CD14-positive monocyte (primary cell): ENCODE data around the gene RASIP1. TPM values are rescaled to one million over a fixed set of nuclear protein-coding genes. Genes with fewer than 3 reads are reported as not detected.
A peak's percentile ranks its signal among the peaks of the same experiment; 100 is the strongest.

Source experiments
- DNase-seq, 3 donors: peaks; one replicate each; pipeline ENCODE4 v3.0.0-alpha.2; 2011 to 2022
- H2AFZ ChIP-seq: 2 replicates; pipeline ENCODE4 v1.6.0; 2012; ENCODE audit warnings: mild to moderate bottlenecking, low read depth, low read length, inconsistent platforms; ENCODE audit not compliant: insufficient read depth, poor library complexity, severe bottlenecking
- H3K27ac ChIP-seq, 2 donors: 1 replicate in 1 of 2; 2 replicates in 1 of 2; pipeline ENCODE4 v1.5.1; 2012 to 2013; ENCODE audit warnings: low read length in 2 of 2, control low read depth in 1 of 2, inconsistent platforms in 1 of 2, low read depth in 1 of 2, mild to moderate bottlenecking in 1 of 2
- H3K27me3 ChIP-seq, 2 donors: one replicate each; pipeline versions ENCODE4 v1.6.0 to v1.6.1; 2011 to 2013; ENCODE audit warnings: low read length in 2 of 2; ENCODE audit not compliant: control insufficient read depth in 2 of 2, insufficient read depth in 2 of 2
- H3K36me3 ChIP-seq, 2 donors: replicated peaks in 1 of 2; 1 replicate in 1 of 2; 2 replicates in 1 of 2; pipeline versions ENCODE4 v1.5.1 to v1.6.1; 2012 to 2013; ENCODE audit warnings: low read length in 2 of 2, control low read depth in 1 of 2, inconsistent platforms in 1 of 2, mild to moderate bottlenecking in 1 of 2; ENCODE audit not compliant: insufficient read depth in 2 of 2, control insufficient read depth in 1 of 2
- H3K4me1 ChIP-seq, 2 donors: 1 replicate in 1 of 2; 2 replicates in 1 of 2; pipeline versions ENCODE4 v1.5.1 to v1.6.1; 2012 to 2013; ENCODE audit warnings: low read length in 2 of 2, control low read depth in 1 of 2, inconsistent platforms in 1 of 2, mild to moderate bottlenecking in 1 of 2, moderate library complexity in 1 of 2; ENCODE audit not compliant: insufficient read depth in 2 of 2, control insufficient read depth in 1 of 2
- H3K4me2 ChIP-seq: replicated peaks from 2 replicates; pipeline ENCODE3; 2012; ENCODE audit warnings: low read length, moderate library complexity, mild to moderate bottlenecking; ENCODE audit not compliant: poor library complexity, severe bottlenecking; ENCODE audit errors: extremely low read depth
- H3K4me3 ChIP-seq, 3 experiments: fragments of 200-600 bp in 1 of 3; sonication (generic) in 1 of 3; replicated peaks in 1 of 3; 1 replicate in 2 of 3; 2 replicates in 1 of 3; pipeline ENCODE4 v1.5.1; 2011 to 2013; ENCODE audit warnings: low read length in 3 of 3, mild to moderate bottlenecking in 3 of 3, control low read depth in 2 of 3, low read depth in 2 of 3, inconsistent platforms in 1 of 3, moderate library complexity in 1 of 3
- H3K79me2 ChIP-seq: 2 replicates; pipeline ENCODE4 v1.6.0; 2012; ENCODE audit warnings: mild to moderate bottlenecking, control low read depth, inconsistent platforms, low read length, moderate library complexity; ENCODE audit not compliant: insufficient read depth
- H3K9ac ChIP-seq: 2 replicates; pipeline ENCODE4 v1.6.0; 2017; ENCODE audit warnings: low read length, mild to moderate bottlenecking; ENCODE audit not compliant: insufficient read depth, poor library complexity, severe bottlenecking
- H3K9me3 ChIP-seq, 2 donors: replicated peaks in 1 of 2; 1 replicate in 1 of 2; 2 replicates in 1 of 2; pipeline versions ENCODE4 v1.5.1 to v1.6.1; 2012 to 2013; ENCODE audit warnings: low read length in 2 of 2, control low read depth in 1 of 2; ENCODE audit not compliant: control insufficient read depth in 1 of 2, insufficient read depth in 1 of 2
- H4K20me1 ChIP-seq: 2 replicates; pipeline ENCODE4 v1.6.0; 2012; ENCODE audit warnings: mild to moderate bottlenecking, low read length, control low read depth, moderate library complexity; ENCODE audit not compliant: insufficient read depth
- H3K27ac Mint-ChIP-seq, 7 donors: one replicate each; pipeline ENCODE4 v1.8.0; 2020; ENCODE audit warnings: mild to moderate bottlenecking in 7 of 7, mixed read lengths in 7 of 7, moderate library complexity in 6 of 7, inconsistent platforms in 2 of 7
- H3K27me3 Mint-ChIP-seq, 3 donors: one replicate each; pipeline ENCODE4 v1.8.0; 2021 to 2022; ENCODE audit warnings: low read depth in 3 of 3, mild to moderate bottlenecking in 3 of 3, mixed read lengths in 3 of 3, moderate library complexity in 3 of 3, inconsistent platforms in 1 of 3
- H3K36me3 Mint-ChIP-seq, 2 donors: one replicate each; pipeline ENCODE4 v1.8.0; 2020; ENCODE audit warnings: mixed read lengths in 2 of 2, inconsistent platforms in 1 of 2, mild to moderate bottlenecking in 1 of 2
- H3K4me1 Mint-ChIP-seq: one replicate; pipeline ENCODE4 v1.8.0; 2020; ENCODE audit warnings: mild to moderate bottlenecking, mixed read lengths
- H3K4me3 Mint-ChIP-seq, 2 donors: one replicate each; pipeline ENCODE4 v1.8.0; 2020; ENCODE audit warnings: mild to moderate bottlenecking in 2 of 2, mixed read lengths in 2 of 2, moderate library complexity in 1 of 2
- H3K9me3 Mint-ChIP-seq, 7 donors: one replicate each; pipeline ENCODE4 v1.8.0; 2020 to 2022; ENCODE audit warnings: mixed read lengths in 7 of 7, mild to moderate bottlenecking in 6 of 7, moderate library complexity in 6 of 7, inconsistent platforms in 2 of 7
- CTCF ChIP-seq: fragments of 200-600 bp; IDR thresholded peaks from one replicate; pipeline ENCODE4 v1.8.0; 2022; ENCODE audit warnings: antibody characterized with exemption, mild to moderate bottlenecking
- WGBS: methylation state at CpG from one replicate; pipeline ENCODE4 v1.1.5; 2013; ENCODE audit warnings: missing lambda C conversion rate; ENCODE audit not compliant: insufficient coverage; 5-methylcytosine and 5-hydroxymethylcytosine counted together
- intact Hi-C, 2 donors: fragments of 100-400 bp; cut with micrococcal nuclease; formaldehyde crosslinking; loops; one replicate each; pipeline versions ENCODE4 v1.15.0 to v1.15.1; 2023
- polyA plus RNA-seq, 3 donors: library from polyadenylated mRNA; depleted of rRNA in 1 of 3; unstranded in 2 of 3; stranded (reverse) in 1 of 3; fragments of 300-500 nt in 2 of 3; fragments of >200 nt in 1 of 3; fragmentation: Illumina TruSeq in 2 of 3; gene quantifications; 1 replicate in 2 of 3; 2 replicates in 1 of 3; pipeline ENCODE4 v1.2.3, GENCODE V29; 2012 to 2021

RASIP1 gene
- polyA plus RNA-seq, 3 donors, result 1.2 TPM; not detected in 2

- Mint-ChIP-seq H3K27me3 (peaks cover 17 to 35% (median 17%) of the 10 kb centered on the region in 3 donors), H3K36me3 (no peaks in the 10 kb centered on the region), H3K9me3 (peaks cover 0 to 4% (median 0%) of the 10 kb centered on the region in 7 donors), H3K4me3 (peak overlapping the region in 1 of 2 donors; percentile 20), H3K27ac (no peak overlapping the region), H3K4me1 (peaks cover 18% of the 10 kb centered on the region)
- Histone ChIP-seq H3K4me1 (peaks cover 20 to 21% of the 10 kb centered on the region in 2 donors), H2AFZ (no peak overlapping the region), H4K20me1 (no peaks in the 10 kb centered on the region), H3K9ac (no peak overlapping the region), H3K79me2 (no peaks in the 10 kb centered on the region), H3K27me3 (peaks cover 0 to 7% of the 10 kb centered on the region in 2 donors), H3K4me2 (no peak overlapping the region), H3K27ac (no peak overlapping the region), H3K36me3 (no peaks in the 10 kb centered on the region), H3K9me3 (no peaks in the 10 kb centered on the region), H3K4me3 (no peak overlapping the region)
- WGBS, result 96% methylated on average over 14 of the region's 20 CpGs
- no peak for TF ChIP-seq CTCF
- intact Hi-C loops, result no loop called here
- DNase-seq, result peak in 1 of 3 donors; percentile 2
Measured at GRCh38 chr19:48770734-48771472, 30.5 kb upstream of the RASIP1 start.

GRCh38 chr19:48770266-48770665 is 29.9 kb upstream of the RASIP1 start:
- Mint-ChIP-seq H3K36me3 (no peaks in the 10 kb centered on the region), H3K27me3 (peaks cover 20 to 40% (median 24%) of the 10 kb centered on the region in 3 donors), H3K4me3 (no peak overlapping the region), H3K9me3 (peaks cover 0 to 4% (median 0%) of the 10 kb centered on the region in 7 donors), H3K4me1 (peaks cover 18% of the 10 kb centered on the region), H3K27ac (no peak overlapping the region)
- no CpG with 5 or more reads among the region's 7 CpGs for WGBS
- Histone ChIP-seq H3K27me3 (peaks cover 0 to 7% of the 10 kb centered on the region in 2 donors), H3K9ac (no peak overlapping the region), H2AFZ (no peak overlapping the region), H3K4me2 (no peak overlapping the region), H3K79me2 (no peaks in the 10 kb centered on the region), H3K27ac (no peak overlapping the region), H3K4me1 (peaks cover 20 to 21% of the 10 kb centered on the region in 2 donors), H3K9me3 (no peaks in the 10 kb centered on the region), H3K4me3 (no peak overlapping the region), H3K36me3 (no peaks in the 10 kb centered on the region), H4K20me1 (no peaks in the 10 kb centered on the region)
- TF ChIP-seq CTCF, result no peak
- intact Hi-C loops, result no loop called here
- DNase-seq, result no peak
